K562 (cell line): ENCODE measurements around the gene RNF114. TPM values are rescaled to one million over a fixed set of nuclear protein-coding genes. Genes with fewer than 3 reads are reported as not detected.

Source experiments
- ATAC-seq: fragments of 200-7000 bp; cut with Tn5 transposase; 3 replicates; pipeline ENCODE4 v1.9.1; 2020; ENCODE audit warnings: moderate library complexity
- BruUV-seq: library from RNA; stranded (reverse); fragments of 400-500 nt; replicated peaks from 2 replicates; lab custom pipeline; 2021; lab: Mats Ljungman, UMichigan
- CTCF ChIA-PET: fragments of 300-600 bp; formaldehyde crosslinking; extraction: SDS; loops from one replicate; lab custom pipeline; 2021; ENCODE audit warnings: low intra/inter-chr PET ratio; lab: Yijun Ruan, JAX
- POLR2A ChIA-PET: fragments of 300-600, 350-650 bp; sonication (Branson Sonifier 250); formaldehyde crosslinking; extraction: SDS; loops from one replicate; lab custom pipeline; 2021; ENCODE audit warnings: antibody characterized with exemption, inconsistent platforms; lab: Yijun Ruan, JAX
- DNase-seq, 4 experiments: peaks; one replicate each; pipeline versions ENCODE4 v3.0.0 to v3.0.0-alpha.2; 2011 to 2018; ENCODE audit warnings: low spot score in 3 of 4, mixed read lengths in 3 of 4; ENCODE audit errors: extremely low read depth in 1 of 4
- FAIRE-seq: peaks from 2 replicates; lab custom pipeline; 2011; peaks lifted over from hg19 to GRCh38; lab: Jason Lieb, UNC
- H2AFZ ChIP-seq: 2 replicates; pipeline ENCODE4 v1.6.0; 2011; ENCODE audit warnings: low read depth, low read length, control low read depth, inconsistent platforms
- H3K27ac ChIP-seq: fragments of 200-600 bp; 3 replicates; pipeline ENCODE4 v1.8.0; 2011; ENCODE audit warnings: low read depth, mild to moderate bottlenecking, control low read depth, inconsistent platforms, low read length, moderate library complexity, mixed read lengths; ENCODE audit errors: extremely low read depth
- H3K27me3 ChIP-seq, 2 experiments: fragments of 300-600 bp in 1 of 2; 2 replicates in 1 of 2; 3 replicates in 1 of 2; pipeline versions ENCODE4 v1.6.0 to v1.8.0; 2011; ENCODE audit warnings: inconsistent platforms in 2 of 2, low read length in 2 of 2, mild to moderate bottlenecking in 1 of 2, mixed read lengths in 1 of 2, moderate library complexity in 1 of 2; ENCODE audit not compliant: control insufficient read depth in 2 of 2, insufficient read depth in 2 of 2
- H3K36me3 ChIP-seq: fragments of 300-600 bp; 3 replicates; pipeline ENCODE4 v1.8.0; 2011; ENCODE audit warnings: mild to moderate bottlenecking, low read length, inconsistent platforms; ENCODE audit not compliant: control insufficient read depth, insufficient read depth
- H3K4me1 ChIP-seq, 2 experiments: fragments of 200-600 bp in 1 of 2; replicated peaks in 1 of 2; 2 replicates in 1 of 2; 3 replicates in 1 of 2; pipeline versions ENCODE4 v1.5.1 to v1.8.0; 2011; ENCODE audit warnings: inconsistent platforms in 2 of 2, low read length in 2 of 2, mild to moderate bottlenecking in 1 of 2, mixed read lengths in 1 of 2, moderate library complexity in 1 of 2; ENCODE audit not compliant: control insufficient read depth in 2 of 2, insufficient read depth in 2 of 2
- H3K4me2 ChIP-seq: 2 replicates; pipeline ENCODE4 v1.6.1; 2011; ENCODE audit warnings: low read length, control low read depth, inconsistent platforms, mixed read lengths; ENCODE audit not compliant: insufficient read depth
- H3K4me3 ChIP-seq: fragments of 200-600 bp; sonication (generic), shearing (Covaris generic); 2 replicates; pipeline ENCODE4 v1.5.1; 2016; ENCODE audit warnings: control low read depth, inconsistent platforms
- H3K79me2 ChIP-seq: fragments of 200-600 bp; 3 replicates; pipeline ENCODE4 v1.8.0; 2011; ENCODE audit warnings: low read length, inconsistent platforms; ENCODE audit not compliant: control insufficient read depth, insufficient read depth
- H3K9ac ChIP-seq, 2 experiments: 2 replicates each; pipeline versions ENCODE4 v1.6.0 to v1.6.1; 2011; ENCODE audit warnings: low read depth in 2 of 2, low read length in 2 of 2, control low read depth in 1 of 2, inconsistent platforms in 1 of 2, mild to moderate bottlenecking in 1 of 2, mixed read lengths in 1 of 2; ENCODE audit not compliant: insufficient read depth in 1 of 2
- H3K9me1 ChIP-seq: one replicate; pipeline ENCODE4 v1.6.0; 2011; ENCODE audit warnings: inconsistent platforms, mild to moderate bottlenecking, low read length, moderate library complexity; ENCODE audit not compliant: control insufficient read depth, insufficient read depth
- H3K9me3 ChIP-seq: replicated peaks from 2 replicates; pipeline ENCODE4 v1.5.1; 2011; ENCODE audit warnings: low read depth, low read length, inconsistent platforms; ENCODE audit not compliant: control insufficient read depth, insufficient read depth
- H4K20me1 ChIP-seq: replicated peaks from 2 replicates; pipeline ENCODE4 v1.6.1; 2011; ENCODE audit warnings: low read length, inconsistent platforms, mixed read lengths; ENCODE audit not compliant: control insufficient read depth, insufficient read depth
- KAT7 ChIP-seq: sonication (generic); formaldehyde crosslinking; IDR thresholded peaks from 2 replicates; pipeline ENCODE4 v1.8.0; 2022; ENCODE audit warnings: missing genetic modification reagents, mild to moderate bottlenecking, borderline replicate concordance
- KLF10 ChIP-seq: fragments of 250-450 bp; sonication (Bioruptor Pico); IDR thresholded peaks from 2 replicates; pipeline ENCODE4 v1.6.1; 2021; ENCODE audit warnings: matching md5 sums
- NEUROD1 ChIP-seq: fragments of 150-350 bp; IDR thresholded peaks from 2 replicates; pipeline ENCODE4 v1.6.1; 2014; ENCODE audit warnings: borderline replicate concordance, low read length, low read depth; ENCODE audit not compliant: partially characterized antibody
- PHF20 ChIP-seq: fragments of 450-650 bp; IDR thresholded peaks from 2 replicates; pipeline ENCODE4 v1.6.1; 2018; ENCODE audit not compliant: partially characterized antibody
- RBFOX2 ChIP-seq: fragments of 200-400 bp; formaldehyde crosslinking; IDR thresholded peaks from 2 replicates; pipeline ENCODE4 v1.6.1; 2017; ENCODE audit warnings: low read depth, mild to moderate bottlenecking, low read length, moderate library complexity
- ZBTB7A ChIP-seq: IDR thresholded peaks from 2 replicates; pipeline ENCODE4 v1.6.1; 2011; ENCODE audit warnings: low read depth, mild to moderate bottlenecking, low read length, moderate library complexity, borderline replicate concordance; ENCODE audit not compliant: control insufficient read depth
- ZNF143 ChIP-seq: sonication (generic); formaldehyde crosslinking; IDR thresholded peaks from 2 replicates; pipeline ENCODE4 v1.9.0; 2022; ENCODE audit warnings: mild to moderate bottlenecking, missing genetic modification reagents
- WGBS: fragments of 100-300 bp; shearing (Covaris generic); methylation state at CpG from one replicate; pipeline ENCODE4 v1.1.6; 2016; ENCODE audit warnings: low coverage, mixed read lengths; ENCODE audit not compliant: insufficient coverage; ENCODE audit errors: missing lambda C conversion rate; 5-methylcytosine and 5-hydroxymethylcytosine counted together
- in situ Hi-C: fragments of 300-500 bp; cut with MboI; formaldehyde crosslinking; loops from 4 replicates; pipeline ENCODE4 v1.15.0; 2018; ENCODE audit warnings: inconsistent platforms, mixed read lengths
- intact Hi-C: fragments of 100-400 bp; cut with micrococcal nuclease; formaldehyde crosslinking; loops from 2 replicates; pipeline ENCODE4 v1.14.2; 2022
- polyA plus RNA-seq, 8 experiments: library from polyadenylated mRNA; depleted of rRNA in 4 of 8; stranded (reverse) in 5 of 8; unstranded in 3 of 8; fragments of >200 nt; fragmentation: Nextera tagmentation in 2 of 8; fragmentation: Illumina TruSeq in 1 of 8; extraction: Ambion mirVana in 2 of 8; extraction: Trizol in 1 of 8; gene quantifications; 2 replicates each; pipeline versions ENCODE4 v1.2.1 to v1.2.3, GENCODE V29; 2011 to 2014; ENCODE audit warnings: inconsistent platforms in 1 of 8, missing spikeins in 1 of 8
- total RNA-seq, 7 experiments: library from RNA; depleted of rRNA in 6 of 7; stranded (reverse); fragments of >200 nt in 6 of 7; fragmentation: Illumina TruSeq in 2 of 7; extraction: Trizol in 2 of 7; gene quantifications; 2 replicates each; pipeline versions ENCODE4 v1.2.1 to v1.2.3, GENCODE V29; 2011 to 2021; ENCODE audit warnings: low replicate concordance in 1 of 7

The RNF114 gene
- total and polyA plus RNA-seq, 9 of the 15 experiments (the other 6 are each of a cell fraction or from before 2014, with no cell fraction given): 38.6 to 111 (median 62.6) TPM

DNA sequence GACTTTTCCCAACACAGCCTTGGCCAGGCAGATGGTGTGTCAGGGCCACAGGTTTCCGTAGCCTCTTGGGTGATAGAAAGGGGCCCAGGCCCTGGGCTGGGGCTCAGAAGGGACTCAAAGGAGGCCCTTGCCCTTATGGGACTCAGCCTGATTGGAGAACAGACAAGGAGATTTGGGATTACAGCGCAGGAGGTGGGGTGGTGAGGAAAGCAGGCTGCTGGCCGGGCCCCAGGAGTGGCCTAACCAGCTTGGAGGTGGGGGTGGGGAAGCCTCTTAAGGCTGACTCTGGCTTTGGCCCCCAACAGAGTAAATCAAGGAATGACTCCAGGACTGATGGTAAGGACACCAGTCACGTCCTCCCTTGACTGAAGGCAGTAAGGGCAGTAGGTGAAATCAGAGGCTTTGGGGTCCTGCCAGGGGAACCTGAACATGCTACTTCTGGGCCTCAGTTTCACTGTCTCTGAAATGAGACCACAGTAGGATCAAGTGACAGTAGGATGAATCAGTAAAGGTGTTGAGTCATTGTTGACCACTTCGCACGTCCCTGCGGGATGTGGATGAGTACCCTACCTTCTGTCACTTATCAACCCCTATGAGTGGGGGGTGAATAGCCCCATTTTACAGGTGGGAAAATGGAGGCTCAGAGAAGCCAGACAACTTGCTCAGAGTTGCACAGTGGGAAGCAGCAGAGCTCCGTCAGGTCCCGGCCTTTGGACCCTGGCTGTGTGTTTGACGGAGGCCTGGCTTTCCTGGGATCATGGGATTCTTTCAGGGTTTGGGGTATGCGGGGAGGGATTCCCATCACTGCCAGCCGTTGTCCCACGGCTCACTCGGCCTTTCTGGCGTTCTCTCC is 51.0 kb downstream of the RNF114 start (continued):
- TF ChIP-seq ZNF143 (CRISPR knock-in tag) (no peak), NEUROD1 (no peak), PHF20 (peak; percentile 39)

DNA sequence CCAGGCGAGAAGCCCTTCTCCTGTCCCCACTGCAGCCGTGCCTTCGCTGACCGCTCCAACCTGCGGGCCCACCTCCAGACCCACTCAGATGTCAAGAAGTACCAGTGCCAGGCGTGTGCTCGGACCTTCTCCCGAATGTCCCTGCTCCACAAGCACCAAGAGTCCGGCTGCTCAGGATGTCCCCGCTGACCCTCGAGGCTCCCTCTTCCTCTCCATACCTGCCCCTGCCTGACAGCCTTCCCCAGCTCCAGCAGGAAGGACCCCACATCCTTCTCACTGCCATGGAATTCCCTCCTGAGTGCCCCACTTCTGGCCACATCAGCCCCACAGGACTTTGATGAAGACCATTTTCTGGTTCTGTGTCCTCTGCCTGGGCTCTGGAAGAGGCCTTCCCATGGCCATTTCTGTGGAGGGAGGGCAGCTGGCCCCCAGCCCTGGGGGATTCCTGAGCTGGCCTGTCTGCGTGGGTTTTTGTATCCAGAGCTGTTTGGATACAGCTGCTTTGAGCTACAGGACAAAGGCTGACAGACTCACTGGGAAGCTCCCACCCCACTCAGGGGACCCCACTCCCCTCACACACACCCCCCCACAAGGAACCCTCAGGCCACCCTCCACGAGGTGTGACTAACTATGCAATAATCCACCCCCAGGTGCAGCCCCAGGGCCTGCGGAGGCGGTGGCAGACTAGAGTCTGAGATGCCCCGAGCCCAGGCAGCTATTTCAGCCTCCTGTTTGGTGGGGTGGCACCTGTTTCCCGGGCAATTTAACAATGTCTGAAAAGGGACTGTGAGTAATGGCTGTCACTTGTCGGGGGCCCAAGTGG is 51.9 kb downstream of the RNF114 start:
- Histone ChIP-seq H3K9ac (peak overlapping the region in 1 of 2 experiments; percentile 65; a peak in 2 of 4 replicates), H3K9me3 (no peaks in the 10 kb centered on the region), H3K4me3 (no peak overlapping the region), H3K4me1 (peaks cover 56 to 65% of the 10 kb centered on the region in 2 experiments), H3K36me3 (peaks cover 55% of the 10 kb centered on the region), H2AFZ (no peak overlapping the region), H3K9me1 (peaks cover 8% of the 10 kb centered on the region), H4K20me1 (no peaks in the 10 kb centered on the region; the same call in 1 of the 2 replicates), H3K27me3 (no peaks in the 10 kb centered on the region), H3K79me2 (peaks cover 47% of the 10 kb centered on the region), H3K4me2 (no peak overlapping the region), H3K27ac (peak overlapping the region; percentile 30; the same call in 2 of the 3 replicates)
- DNase-seq (peak in 1 of 4 experiments; percentile 31), ATAC-seq (no peak), FAIRE-seq (no peak)
- no peak for TF ChIP-seq KLF10 (CRISPR knock-in tag)
- TF ChIP-seq KAT7 (CRISPR knock-in tag): 0 out of 2 replicates have a peak, but pooled peaks have one; percentile 2
- TF ChIP-seq RBFOX2: peak; percentile 49; the same call in 1 of the 2 replicates
- 0 out of 2 replicates have a peak, but pooled peaks have one; percentile 32 for TF ChIP-seq ZBTB7A
- POLR2A ChIA-PET: interaction anchor here (0.5 to 6.3 kb wide), 14 partner anchors 11 to 802 kb away, joined by 3 to 78 read pairs (median 4); no protein-coding TSS in a partner anchor
- 78% methylated on average over 14 of the region's 18 CpGs for WGBS
- CTCF ChIA-PET: no interaction called here
- intact Hi-C loops (loop anchor here (10.0 kb wide), 1 partner anchor 477 kb away; no protein-coding TSS in a partner anchor), in situ Hi-C loops (no loop called here)
- BruUV-seq: no TSS peak
